Measurements from ENCODE around the gene PRKCH. TPM values are rescaled to one million over a fixed set of nuclear protein-coding genes. Genes with fewer than 3 reads are reported as not detected.

PRKCH gene
- total and polyA plus RNA-seq, 10 of the 15 experiments (the other 5 are each of a cell fraction or from before 2014, with no cell fraction given) = 10.7 to 140 (median 33.2) TPM

DNA sequence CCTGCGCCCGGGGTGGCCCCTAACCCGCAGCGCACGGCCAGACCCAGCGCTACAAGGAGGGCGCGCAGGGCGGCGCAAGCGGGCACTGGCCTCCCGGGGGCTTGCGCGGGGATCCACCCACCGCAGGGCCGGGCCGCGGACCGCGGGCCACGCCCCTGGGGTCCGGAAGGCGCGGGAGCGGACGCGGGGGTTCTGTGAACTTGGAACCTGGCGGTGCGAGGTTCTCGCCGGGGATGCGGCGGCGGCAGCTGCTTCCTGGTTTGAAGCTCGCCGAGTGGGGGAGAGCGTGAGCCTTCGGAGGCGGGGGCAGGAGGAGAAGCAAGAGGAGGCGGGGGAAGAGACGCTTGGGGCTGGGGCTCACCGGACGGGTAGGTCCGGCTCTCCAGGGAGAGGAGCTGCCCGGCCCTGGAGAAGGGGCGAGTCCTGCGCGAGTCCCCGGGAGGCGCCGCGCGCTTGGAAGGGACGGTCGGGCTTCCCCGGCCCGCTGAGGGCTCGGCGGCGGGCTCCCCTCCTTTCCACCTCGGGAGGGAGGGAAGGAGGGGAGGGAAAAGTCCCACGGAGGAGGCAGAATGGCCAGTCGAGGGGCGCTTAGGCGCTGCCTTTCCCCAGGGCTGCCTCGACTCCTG is at the start of gene PRKCH (continued):
- TF ChIP-seq KAT2A (conservative IDR thresholded peaks at IDR 0.05; ENCODE audit: control insufficient read depth, low read depth, low read length) (no peak), SMAD5 (IDR thresholded peaks at IDR 0.05; ENCODE audit: low read depth) (no peak), ZNF622 (IDR thresholded peaks at IDR 0.05) (no peak), JUND (IDR thresholded peaks at IDR 0.05; ENCODE audit: low read depth, low read length) (no peak), POU2F2 (IDR thresholded peaks at IDR 0.05; ENCODE audit: borderline replicate concordance, low read depth, low read length) (0 out of 3 replicates have a peak, but pooled peaks have one; percentile 22), NFXL1 (IDR thresholded peaks at IDR 0.05; ENCODE audit: borderline replicate concordance) (peak; percentile 59; the same call in 1 of the 2 replicates), ESRRA (IDR thresholded peaks at IDR 0.05; ENCODE audit: low read length) (no peak), BHLHE40 (IDR thresholded peaks at IDR 0.05; ENCODE audit: borderline replicate concordance in 1 of 2, low read depth in 2 of 2, low read length in 1 of 2) (peak; percentile 22 to 66; a peak in 2 of 4 replicates), CHD1 (IDR thresholded peaks at IDR 0.05; ENCODE audit: low read depth, low read length) (no peak), ASH2L (IDR thresholded peaks at IDR 0.05; ENCODE audit: borderline replicate concordance, low read depth) (no peak), CHD4 (IDR thresholded peaks at IDR 0.05) (no peak), CREB1 (IDR thresholded peaks at IDR 0.05; ENCODE audit: low read depth) (no peak), IKZF2 (IDR thresholded peaks at IDR 0.05) (peak in 1 of 2 experiments; percentile 65; a peak in 2 of 4 replicates), NBN (IDR thresholded peaks at IDR 0.05) (0 out of 2 replicates have a peak, but pooled peaks have one; percentile 45)
- TF ChIP-seq, protein P1, sequence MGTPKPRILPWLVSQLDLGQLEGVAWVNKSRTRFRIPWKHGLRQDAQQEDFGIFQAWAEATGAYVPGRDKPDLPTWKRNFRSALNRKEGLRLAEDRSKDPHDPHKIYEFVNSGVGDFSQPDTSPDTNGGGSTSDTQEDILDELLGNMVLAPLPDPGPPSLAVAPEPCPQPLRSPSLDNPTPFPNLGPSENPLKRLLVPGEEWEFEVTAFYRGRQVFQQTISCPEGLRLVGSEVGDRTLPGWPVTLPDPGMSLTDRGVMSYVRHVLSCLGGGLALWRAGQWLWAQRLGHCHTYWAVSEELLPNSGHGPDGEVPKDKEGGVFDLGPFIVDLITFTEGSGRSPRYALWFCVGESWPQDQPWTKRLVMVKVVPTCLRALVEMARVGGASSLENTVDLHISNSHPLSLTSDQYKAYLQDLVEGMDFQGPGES (IDR thresholded peaks at IDR 0.05) = 0 out of 2 replicates have a peak, but pooled peaks have one; percentile 48
- TF ChIP-seq, protein P2, sequence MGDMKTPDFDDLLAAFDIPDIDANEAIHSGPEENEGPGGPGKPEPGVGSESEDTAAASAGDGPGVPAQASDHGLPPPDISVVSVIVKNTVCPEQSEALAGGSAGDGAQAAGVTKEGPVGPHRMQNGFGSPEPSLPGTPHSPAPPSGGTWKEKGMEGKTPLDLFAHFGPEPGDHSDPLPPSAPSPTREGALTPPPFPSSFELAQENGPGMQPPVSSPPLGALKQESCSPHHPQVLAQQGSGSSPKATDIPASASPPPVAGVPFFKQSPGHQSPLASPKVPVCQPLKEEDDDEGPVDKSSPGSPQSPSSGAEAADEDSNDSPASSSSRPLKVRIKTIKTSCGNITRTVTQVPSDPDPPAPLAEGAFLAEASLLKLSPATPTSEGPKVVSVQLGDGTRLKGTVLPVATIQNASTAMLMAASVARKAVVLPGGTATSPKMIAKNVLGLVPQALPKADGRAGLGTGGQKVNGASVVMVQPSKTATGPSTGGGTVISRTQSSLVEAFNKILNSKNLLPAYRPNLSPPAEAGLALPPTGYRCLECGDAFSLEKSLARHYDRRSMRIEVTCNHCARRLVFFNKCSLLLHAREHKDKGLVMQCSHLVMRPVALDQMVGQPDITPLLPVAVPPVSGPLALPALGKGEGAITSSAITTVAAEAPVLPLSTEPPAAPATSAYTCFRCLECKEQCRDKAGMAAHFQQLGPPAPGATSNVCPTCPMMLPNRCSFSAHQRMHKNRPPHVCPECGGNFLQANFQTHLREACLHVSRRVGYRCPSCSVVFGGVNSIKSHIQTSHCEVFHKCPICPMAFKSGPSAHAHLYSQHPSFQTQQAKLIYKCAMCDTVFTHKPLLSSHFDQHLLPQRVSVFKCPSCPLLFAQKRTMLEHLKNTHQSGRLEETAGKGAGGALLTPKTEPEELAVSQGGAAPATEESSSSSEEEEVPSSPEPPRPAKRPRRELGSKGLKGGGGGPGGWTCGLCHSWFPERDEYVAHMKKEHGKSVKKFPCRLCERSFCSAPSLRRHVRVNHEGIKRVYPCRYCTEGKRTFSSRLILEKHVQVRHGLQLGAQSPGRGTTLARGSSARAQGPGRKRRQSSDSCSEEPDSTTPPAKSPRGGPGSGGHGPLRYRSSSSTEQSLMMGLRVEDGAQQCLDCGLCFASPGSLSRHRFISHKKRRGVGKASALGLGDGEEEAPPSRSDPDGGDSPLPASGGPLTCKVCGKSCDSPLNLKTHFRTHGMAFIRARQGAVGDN (IDR thresholded peaks at IDR 0.05) = peak; percentile 70
- TF ChIP-seq, protein P3, sequence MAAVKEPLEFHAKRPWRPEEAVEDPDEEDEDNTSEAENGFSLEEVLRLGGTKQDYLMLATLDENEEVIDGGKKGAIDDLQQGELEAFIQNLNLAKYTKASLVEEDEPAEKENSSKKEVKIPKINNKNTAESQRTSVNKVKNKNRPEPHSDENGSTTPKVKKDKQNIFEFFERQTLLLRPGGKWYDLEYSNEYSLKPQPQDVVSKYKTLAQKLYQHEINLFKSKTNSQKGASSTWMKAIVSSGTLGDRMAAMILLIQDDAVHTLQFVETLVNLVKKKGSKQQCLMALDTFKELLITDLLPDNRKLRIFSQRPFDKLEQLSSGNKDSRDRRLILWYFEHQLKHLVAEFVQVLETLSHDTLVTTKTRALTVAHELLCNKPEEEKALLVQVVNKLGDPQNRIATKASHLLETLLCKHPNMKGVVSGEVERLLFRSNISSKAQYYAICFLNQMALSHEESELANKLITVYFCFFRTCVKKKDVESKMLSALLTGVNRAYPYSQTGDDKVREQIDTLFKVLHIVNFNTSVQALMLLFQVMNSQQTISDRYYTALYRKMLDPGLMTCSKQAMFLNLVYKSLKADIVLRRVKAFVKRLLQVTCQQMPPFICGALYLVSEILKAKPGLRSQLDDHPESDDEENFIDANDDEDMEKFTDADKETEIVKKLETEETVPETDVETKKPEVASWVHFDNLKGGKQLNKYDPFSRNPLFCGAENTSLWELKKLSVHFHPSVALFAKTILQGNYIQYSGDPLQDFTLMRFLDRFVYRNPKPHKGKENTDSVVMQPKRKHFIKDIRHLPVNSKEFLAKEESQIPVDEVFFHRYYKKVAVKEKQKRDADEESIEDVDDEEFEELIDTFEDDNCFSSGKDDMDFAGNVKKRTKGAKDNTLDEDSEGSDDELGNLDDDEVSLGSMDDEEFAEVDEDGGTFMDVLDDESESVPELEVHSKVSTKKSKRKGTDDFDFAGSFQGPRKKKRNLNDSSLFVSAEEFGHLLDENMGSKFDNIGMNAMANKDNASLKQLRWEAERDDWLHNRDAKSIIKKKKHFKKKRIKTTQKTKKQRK (IDR thresholded peaks at IDR 0.05; ENCODE audit: low read depth, low read length) = no peak
- TF ChIP-seq, protein P4, sequence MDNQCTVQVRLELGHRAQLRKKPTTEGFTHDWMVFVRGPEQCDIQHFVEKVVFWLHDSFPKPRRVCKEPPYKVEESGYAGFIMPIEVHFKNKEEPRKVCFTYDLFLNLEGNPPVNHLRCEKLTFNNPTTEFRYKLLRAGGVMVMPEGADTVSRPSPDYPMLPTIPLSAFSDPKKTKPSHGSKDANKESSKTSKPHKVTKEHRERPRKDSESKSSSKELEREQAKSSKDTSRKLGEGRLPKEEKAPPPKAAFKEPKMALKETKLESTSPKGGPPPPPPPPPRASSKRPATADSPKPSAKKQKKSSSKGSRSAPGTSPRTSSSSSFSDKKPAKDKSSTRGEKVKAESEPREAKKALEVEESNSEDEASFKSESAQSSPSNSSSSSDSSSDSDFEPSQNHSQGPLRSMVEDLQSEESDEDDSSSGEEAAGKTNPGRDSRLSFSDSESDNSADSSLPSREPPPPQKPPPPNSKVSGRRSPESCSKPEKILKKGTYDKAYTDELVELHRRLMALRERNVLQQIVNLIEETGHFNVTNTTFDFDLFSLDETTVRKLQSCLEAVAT (IDR thresholded peaks at IDR 0.05) = 0 out of 2 replicates have a peak, but pooled peaks have one; percentile 6
- TF ChIP-seq, protein P5, sequence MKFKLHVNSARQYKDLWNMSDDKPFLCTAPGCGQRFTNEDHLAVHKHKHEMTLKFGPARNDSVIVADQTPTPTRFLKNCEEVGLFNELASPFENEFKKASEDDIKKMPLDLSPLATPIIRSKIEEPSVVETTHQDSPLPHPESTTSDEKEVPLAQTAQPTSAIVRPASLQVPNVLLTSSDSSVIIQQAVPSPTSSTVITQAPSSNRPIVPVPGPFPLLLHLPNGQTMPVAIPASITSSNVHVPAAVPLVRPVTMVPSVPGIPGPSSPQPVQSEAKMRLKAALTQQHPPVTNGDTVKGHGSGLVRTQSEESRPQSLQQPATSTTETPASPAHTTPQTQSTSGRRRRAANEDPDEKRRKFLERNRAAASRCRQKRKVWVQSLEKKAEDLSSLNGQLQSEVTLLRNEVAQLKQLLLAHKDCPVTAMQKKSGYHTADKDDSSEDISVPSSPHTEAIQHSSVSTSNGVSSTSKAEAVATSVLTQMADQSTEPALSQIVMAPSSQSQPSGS (IDR thresholded peaks at IDR 0.05; ENCODE audit: low read length) = no peak

Data from GM12878 (cell line).